Astrocyte (in vitro differentiated cells and primary cell): ENCODE measurements around the gene CPNE5.

ENCODE experiments used
- CTCF ChIP-seq: IDR thresholded peaks from 2 replicates; pipeline ENCODE4 v1.5.1; 2011; ENCODE audit warnings: low read depth, mild to moderate bottlenecking, inconsistent platforms, low read length, moderate library complexity; ENCODE audit not compliant: insufficient read depth
- EZH2 ChIP-seq: IDR thresholded peaks from 2 replicates; pipeline ENCODE4 v1.6.1; 2012; ENCODE audit warnings: mild to moderate bottlenecking, low read length, inconsistent platforms; ENCODE audit not compliant: insufficient read depth

- TF ChIP-seq CTCF (no peak), EZH2 (no peak)
Observed at GRCh38 chr6:36865835-36866234, 26.6 kb upstream of the CPNE5 start.
